ENCODE data around the gene PTPRG. TPM values are rescaled to one million over a fixed set of nuclear protein-coding genes. Genes with fewer than 3 reads are reported as not detected.

Gene PTPRG
- total RNA-seq, 1 donor from 2014 or later, result 0.22 TPM

DNA sequence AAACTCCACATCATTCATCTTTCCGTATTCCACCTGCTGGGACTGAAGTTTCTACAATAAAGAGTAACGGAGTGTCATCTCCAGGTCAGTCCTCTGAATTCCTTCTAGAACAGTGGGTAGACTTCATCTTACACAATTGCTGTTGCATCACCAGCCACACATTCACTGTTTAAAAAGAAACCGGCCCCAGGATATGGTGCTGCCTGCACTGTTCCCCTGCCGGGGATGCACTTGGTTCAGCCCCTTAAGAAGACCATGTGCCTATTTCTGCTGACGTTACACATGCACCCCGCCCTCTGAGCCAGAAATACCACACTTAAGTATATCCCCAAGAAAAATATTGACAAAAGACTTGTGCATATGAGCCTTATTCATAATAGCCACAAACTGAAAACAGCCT, 578.6 kb downstream of the PTPRG start:
- ChIA-PET POLR2A (no interaction called here), CTCF (no interaction called here)
- TF ChIP-seq, protein P1, sequence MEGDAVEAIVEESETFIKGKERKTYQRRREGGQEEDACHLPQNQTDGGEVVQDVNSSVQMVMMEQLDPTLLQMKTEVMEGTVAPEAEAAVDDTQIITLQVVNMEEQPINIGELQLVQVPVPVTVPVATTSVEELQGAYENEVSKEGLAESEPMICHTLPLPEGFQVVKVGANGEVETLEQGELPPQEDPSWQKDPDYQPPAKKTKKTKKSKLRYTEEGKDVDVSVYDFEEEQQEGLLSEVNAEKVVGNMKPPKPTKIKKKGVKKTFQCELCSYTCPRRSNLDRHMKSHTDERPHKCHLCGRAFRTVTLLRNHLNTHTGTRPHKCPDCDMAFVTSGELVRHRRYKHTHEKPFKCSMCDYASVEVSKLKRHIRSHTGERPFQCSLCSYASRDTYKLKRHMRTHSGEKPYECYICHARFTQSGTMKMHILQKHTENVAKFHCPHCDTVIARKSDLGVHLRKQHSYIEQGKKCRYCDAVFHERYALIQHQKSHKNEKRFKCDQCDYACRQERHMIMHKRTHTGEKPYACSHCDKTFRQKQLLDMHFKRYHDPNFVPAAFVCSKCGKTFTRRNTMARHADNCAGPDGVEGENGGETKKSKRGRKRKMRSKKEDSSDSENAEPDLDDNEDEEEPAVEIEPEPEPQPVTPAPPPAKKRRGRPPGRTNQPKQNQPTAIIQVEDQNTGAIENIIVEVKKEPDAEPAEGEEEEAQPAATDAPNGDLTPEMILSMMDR (IDR thresholded peaks at IDR 0.05), result no peak
- H3K9me3 Mint-ChIP-seq, result no peaks in the 10 kb centered on the region
- no peaks in the 10 kb centered on the region for H3K36me3 Mint-ChIP-seq (ENCODE audit: low read depth)
- ATAC-seq (ENCODE audit: low read depth), result no peak
- intact Hi-C loops (cut with micrococcal nuclease), result no loop called here
- no peak for DNase-seq
- no peak overlapping the region for H3K4me3 Mint-ChIP-seq
- H3K4me1 Mint-ChIP-seq, result no peaks in the 10 kb centered on the region
- no peaks in the 10 kb centered on the region for H3K27me3 Mint-ChIP-seq
- H3K27ac Mint-ChIP-seq, result no peak overlapping the region

DNA sequence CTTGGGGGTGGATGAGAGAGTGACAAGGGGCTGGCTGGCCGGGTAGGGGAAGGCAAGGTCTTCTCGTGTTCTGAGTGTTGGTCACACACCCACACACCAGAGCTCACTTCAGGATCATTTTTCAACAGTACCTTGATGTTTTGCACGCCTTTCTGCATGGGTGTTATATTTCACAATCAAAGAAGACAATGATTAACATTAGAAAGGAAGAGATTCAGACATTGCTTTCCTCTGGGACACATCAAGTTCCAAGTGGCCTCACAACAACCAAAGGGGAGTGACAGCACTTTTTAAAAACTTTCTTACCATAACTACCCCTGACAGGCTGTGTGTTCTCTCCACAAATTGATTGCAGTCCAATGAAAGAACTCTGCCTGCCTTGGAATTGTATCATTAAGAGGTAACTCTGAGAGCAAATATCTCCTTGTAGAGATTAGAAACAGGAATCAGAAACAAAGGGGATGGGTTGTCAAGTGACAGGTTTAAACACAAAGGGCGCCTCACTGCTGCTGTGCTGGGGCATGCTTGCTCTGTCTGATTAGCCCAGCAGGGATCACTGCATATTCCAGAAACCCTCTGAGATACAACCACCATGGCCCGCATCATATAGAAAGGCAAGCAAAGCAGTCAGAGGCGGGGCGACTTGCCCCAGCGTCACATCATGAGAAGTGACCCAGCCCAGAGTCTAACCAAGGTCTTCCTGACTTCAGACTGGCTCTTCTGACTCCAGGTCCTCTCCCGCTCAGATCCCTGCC, 581.1 kb downstream of the PTPRG start:
- H3K27ac Mint-ChIP-seq, result no peak overlapping the region
- ATAC-seq (ENCODE audit: low read depth), result no peak
- no peaks in the 10 kb centered on the region for H3K36me3 Mint-ChIP-seq (ENCODE audit: low read depth)
- CTCF ChIA-PET, result no interaction called here
- H3K27me3 Mint-ChIP-seq, result no peaks in the 10 kb centered on the region
- intact Hi-C loops (cut with micrococcal nuclease), result no loop called here
- POLR2A ChIA-PET, result no interaction called here
- no peak for DNase-seq
- no peaks in the 10 kb centered on the region for H3K4me1 Mint-ChIP-seq
- H3K9me3 Mint-ChIP-seq, result no peaks in the 10 kb centered on the region
- H3K4me3 Mint-ChIP-seq, result no peak overlapping the region
- TF ChIP-seq, protein P1 (IDR thresholded peaks at IDR 0.05), result no peak

DNA sequence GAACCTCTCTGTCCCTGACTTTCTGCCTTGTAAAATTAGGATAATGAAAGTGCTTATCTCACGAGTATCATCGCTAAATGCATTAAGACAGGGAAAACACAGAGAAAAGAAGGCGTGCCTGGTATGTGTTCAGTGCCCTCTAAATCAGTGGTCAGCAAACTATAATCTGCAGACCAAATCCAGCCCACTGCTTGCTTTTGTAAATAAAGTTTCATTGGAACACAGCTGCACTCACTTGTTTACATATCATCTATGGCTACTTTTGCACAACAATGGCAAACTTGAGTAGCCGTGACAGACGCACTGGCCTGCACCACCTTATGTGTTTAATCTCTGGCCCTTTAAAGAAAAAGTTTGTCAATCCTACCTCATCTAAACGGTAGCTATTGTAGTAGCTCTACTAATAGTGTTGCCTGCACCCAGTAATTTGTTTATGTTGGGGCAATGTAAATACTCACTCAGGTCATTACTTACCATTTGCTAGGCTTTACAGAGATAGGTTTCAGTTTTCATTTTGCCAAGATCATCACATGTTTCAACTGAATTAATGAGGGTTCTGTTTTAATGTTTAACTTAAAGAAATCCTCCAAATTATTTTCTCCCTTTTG, 582.6 kb downstream of the PTPRG start:
- Mint-ChIP-seq H3K4me1 (no peaks in the 10 kb centered on the region), H3K9me3 (no peaks in the 10 kb centered on the region), H3K4me3 (no peak overlapping the region), H3K27me3 (no peaks in the 10 kb centered on the region), H3K27ac (no peak overlapping the region), H3K36me3 (ENCODE audit: low read depth) (no peaks in the 10 kb centered on the region)
- TF ChIP-seq, protein P1 (IDR thresholded peaks at IDR 0.05), result no peak
- POLR2A ChIA-PET, result no interaction called here
- intact Hi-C loops (cut with micrococcal nuclease), result no loop called here
- no peak for ATAC-seq (ENCODE audit: low read depth)
- CTCF ChIA-PET, result no interaction called here
- DNase-seq, result no peak

DNA sequence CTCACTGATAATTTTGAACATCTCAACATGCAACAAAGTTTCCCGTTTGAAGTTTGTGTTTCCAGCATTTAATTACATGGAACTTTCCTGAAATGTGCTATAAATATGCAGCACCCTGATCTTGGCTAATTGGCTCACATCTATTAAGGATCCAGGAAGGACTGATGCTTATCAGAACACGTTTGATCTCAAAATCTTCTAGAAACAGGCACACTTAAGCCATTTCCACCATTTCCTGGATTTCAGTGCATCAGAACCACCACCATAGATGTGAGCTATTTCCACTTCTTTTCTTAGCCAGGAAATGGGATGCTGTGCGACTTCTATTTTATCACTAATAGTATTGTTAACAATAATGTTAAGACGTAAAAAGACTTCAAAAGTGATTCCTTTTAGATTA, 583.1 kb downstream of the PTPRG start:
- Mint-ChIP-seq H3K36me3 (ENCODE audit: low read depth) (no peaks in the 10 kb centered on the region), H3K4me3 (no peak overlapping the region), H3K4me1 (no peaks in the 10 kb centered on the region), H3K9me3 (no peaks in the 10 kb centered on the region), H3K27ac (no peak overlapping the region), H3K27me3 (no peaks in the 10 kb centered on the region)
- ChIA-PET POLR2A (no interaction called here), CTCF (no interaction called here)
- ATAC-seq (ENCODE audit: low read depth) (no peak), DNase-seq (no peak)
- intact Hi-C loops (cut with micrococcal nuclease), result no loop called here
- TF ChIP-seq, protein P1 (IDR thresholded peaks at IDR 0.05), result no peak

DNA sequence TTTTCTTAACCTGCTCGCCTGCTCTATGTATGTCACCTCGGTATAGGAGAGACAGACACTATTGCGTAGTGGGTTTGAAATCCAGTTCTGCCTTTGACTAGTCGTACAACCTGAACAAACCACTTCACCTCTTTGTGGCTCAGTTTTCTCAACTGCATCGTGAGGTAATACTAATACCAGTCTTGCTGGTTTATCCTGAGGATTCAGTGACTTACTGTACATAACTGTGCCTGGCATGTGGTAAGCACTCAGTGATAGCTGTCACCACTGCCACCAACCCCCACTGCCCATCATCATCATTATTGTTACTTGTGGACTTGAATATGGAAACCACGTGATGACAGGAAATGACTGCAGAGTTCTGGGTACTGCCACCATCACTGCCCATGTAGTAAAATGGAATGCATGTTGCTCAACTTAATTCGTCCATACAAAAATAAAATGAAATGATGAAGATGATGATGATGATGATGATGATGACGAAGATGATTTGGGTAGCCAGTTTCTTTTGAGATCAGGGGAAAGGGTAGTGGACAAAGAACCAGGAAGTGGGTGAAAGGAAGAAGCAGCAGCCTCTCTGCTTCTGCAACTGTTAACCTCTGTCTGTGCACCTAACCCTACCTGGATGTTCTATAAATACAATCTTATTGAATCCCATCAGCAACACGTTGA, 583.9 kb downstream of the PTPRG start:
- ChIA-PET POLR2A (no interaction called here), CTCF (no interaction called here)
- H3K27ac Mint-ChIP-seq, result no peak overlapping the region
- no peaks in the 10 kb centered on the region for H3K27me3 Mint-ChIP-seq
- DNase-seq, result no peak
- H3K4me1 Mint-ChIP-seq, result no peaks in the 10 kb centered on the region
- no peak overlapping the region for H3K4me3 Mint-ChIP-seq
- ATAC-seq (ENCODE audit: low read depth), result no peak
- H3K9me3 Mint-ChIP-seq, result no peaks in the 10 kb centered on the region
- intact Hi-C loops (cut with micrococcal nuclease), result no loop called here
- TF ChIP-seq, protein P1 (IDR thresholded peaks at IDR 0.05), result no peak
- no peaks in the 10 kb centered on the region for H3K36me3 Mint-ChIP-seq (ENCODE audit: low read depth)

All from activated B cell treated with CpG ODN at 0.5 μM for 24 hours (primary cell).